ENCODE data around the gene BNC2. TPM values are rescaled to one million over a fixed set of nuclear protein-coding genes. Genes with fewer than 3 reads are reported as not detected.

BNC2 gene
- total RNA-seq, 6 experiments from 2014 or later, result 19.0 to 28.7 (median 25.4) TPM

DNA sequence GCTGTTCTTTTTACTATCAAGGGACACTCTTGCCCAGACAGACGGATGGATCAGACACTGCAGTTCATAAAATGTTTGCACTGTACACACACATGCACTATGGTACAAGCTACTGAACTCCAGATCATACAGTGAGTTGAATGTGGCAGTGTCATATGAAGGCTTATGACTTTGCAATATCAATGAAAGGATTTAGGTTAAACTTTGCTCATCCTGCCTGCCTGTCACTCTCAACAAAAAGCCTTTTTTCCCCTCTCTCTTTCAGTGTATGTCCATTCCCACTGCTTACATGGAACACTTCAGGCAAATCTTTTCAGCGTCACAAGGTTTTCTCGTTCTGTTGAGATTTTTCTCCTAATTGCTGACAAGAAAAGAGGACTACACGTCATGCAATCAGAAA, 97.4 kb downstream of the BNC2 start:
- H3K27me3 Mint-ChIP-seq (ENCODE audit: insufficient read depth), result no peaks in the 10 kb centered on the region; the same call in 1 of the 2 replicates
- no peak overlapping the region for H3K27ac Mint-ChIP-seq
- TF ChIP-seq, protein P1, sequence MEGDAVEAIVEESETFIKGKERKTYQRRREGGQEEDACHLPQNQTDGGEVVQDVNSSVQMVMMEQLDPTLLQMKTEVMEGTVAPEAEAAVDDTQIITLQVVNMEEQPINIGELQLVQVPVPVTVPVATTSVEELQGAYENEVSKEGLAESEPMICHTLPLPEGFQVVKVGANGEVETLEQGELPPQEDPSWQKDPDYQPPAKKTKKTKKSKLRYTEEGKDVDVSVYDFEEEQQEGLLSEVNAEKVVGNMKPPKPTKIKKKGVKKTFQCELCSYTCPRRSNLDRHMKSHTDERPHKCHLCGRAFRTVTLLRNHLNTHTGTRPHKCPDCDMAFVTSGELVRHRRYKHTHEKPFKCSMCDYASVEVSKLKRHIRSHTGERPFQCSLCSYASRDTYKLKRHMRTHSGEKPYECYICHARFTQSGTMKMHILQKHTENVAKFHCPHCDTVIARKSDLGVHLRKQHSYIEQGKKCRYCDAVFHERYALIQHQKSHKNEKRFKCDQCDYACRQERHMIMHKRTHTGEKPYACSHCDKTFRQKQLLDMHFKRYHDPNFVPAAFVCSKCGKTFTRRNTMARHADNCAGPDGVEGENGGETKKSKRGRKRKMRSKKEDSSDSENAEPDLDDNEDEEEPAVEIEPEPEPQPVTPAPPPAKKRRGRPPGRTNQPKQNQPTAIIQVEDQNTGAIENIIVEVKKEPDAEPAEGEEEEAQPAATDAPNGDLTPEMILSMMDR (IDR thresholded peaks at IDR 0.05), result no peak
- no peaks in the 10 kb centered on the region for H3K36me3 Mint-ChIP-seq (ENCODE audit: low read depth)
- no peaks in the 10 kb centered on the region for H3K9me3 Mint-ChIP-seq
- DNase-seq, result no peak
- peaks cover 4% of the 10 kb centered on the region for H3K4me1 Mint-ChIP-seq (ENCODE audit: low read depth)
- H3K4me3 Mint-ChIP-seq, result no peak overlapping the region

DNA sequence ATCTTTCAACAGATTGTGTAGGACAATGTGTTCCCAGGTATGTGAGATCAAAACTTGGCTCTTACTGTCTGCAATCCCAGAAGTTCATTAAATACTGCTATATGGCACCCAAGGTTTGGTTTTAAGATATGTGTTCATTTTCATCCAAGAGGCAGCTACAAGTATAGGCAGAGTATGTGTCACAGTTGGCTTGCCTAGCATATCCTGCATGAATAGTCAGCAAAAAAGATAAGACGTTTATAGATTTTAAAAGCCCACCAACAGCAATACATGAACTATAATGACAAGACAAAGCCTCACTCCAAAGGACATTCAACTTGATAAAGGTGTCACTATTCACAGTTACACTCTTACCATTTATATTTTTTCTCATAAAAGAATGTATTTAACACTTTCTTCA, 99.1 kb downstream of the BNC2 start:
- H3K4me1 Mint-ChIP-seq (ENCODE audit: low read depth), result no peaks in the 10 kb centered on the region
- H3K4me3 Mint-ChIP-seq, result no peak overlapping the region
- H3K27me3 Mint-ChIP-seq (ENCODE audit: insufficient read depth), result no peaks in the 10 kb centered on the region; the same call in 1 of the 2 replicates
- no peaks in the 10 kb centered on the region for H3K9me3 Mint-ChIP-seq
- TF ChIP-seq, protein P1 (IDR thresholded peaks at IDR 0.05), result no peak
- no peaks in the 10 kb centered on the region for H3K36me3 Mint-ChIP-seq (ENCODE audit: low read depth)
- H3K27ac Mint-ChIP-seq, result no peak overlapping the region
- DNase-seq, result no peak

DNA sequence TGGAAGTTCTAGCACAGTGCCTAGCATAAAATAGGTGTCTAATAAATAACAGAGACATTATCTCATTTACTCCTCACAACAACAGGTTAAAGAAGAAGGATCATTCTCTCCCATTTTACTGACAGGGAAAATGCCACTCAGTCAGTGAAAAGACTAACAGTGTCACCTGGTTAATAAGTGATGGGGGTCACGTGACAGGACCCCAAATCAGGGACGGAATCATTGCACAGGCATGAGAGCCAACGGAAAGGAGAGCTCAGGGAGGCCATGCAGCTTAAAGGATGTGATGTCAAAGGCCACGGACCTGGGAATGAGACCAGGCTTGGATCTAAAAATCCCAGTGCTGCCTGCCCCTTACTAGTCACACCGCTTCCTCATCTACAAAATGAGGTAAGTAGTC, 101.2 kb downstream of the BNC2 start:
- H3K27me3 Mint-ChIP-seq (ENCODE audit: insufficient read depth), result no peaks in the 10 kb centered on the region; the same call in 1 of the 2 replicates
- TF ChIP-seq, protein P1 (IDR thresholded peaks at IDR 0.05), result no peak

DNA sequence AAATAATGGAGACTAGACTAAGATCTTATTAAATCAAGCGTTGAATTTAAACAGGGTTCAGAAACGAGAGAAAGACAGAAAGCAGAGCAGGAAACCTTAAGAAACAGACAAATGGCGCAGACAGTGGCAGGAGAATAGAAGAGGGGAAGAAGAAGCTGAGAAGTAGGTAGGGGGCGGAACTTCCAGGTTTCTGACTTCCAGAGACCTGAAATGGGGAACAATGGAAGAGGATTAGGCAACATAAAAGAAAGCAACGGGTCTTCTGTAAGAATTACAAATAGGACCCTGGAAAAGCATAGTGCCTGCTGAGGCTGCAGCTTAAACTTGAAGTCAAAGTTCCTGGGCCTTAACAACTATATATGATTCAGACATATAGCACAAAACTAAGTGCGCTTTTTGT, 101.7 kb downstream of the BNC2 start:
- TF ChIP-seq, protein P1 (IDR thresholded peaks at IDR 0.05), result no peak
- Mint-ChIP-seq H3K4me1 (ENCODE audit: low read depth) (peaks cover 2% of the 10 kb centered on the region; the same call in 1 of the 2 replicates), H3K4me3 (no peak overlapping the region), H3K9me3 (no peaks in the 10 kb centered on the region), H3K36me3 (ENCODE audit: low read depth) (no peaks in the 10 kb centered on the region), H3K27me3 (ENCODE audit: insufficient read depth) (no peaks in the 10 kb centered on the region; the same call in 1 of the 2 replicates), H3K27ac (no peak overlapping the region)
- no peak for DNase-seq

More for the DNA sequence above, 101.2 kb downstream of the BNC2 start:
- DNase-seq, result no peak
- Mint-ChIP-seq H3K27ac (no peak overlapping the region), H3K4me3 (no peak overlapping the region), H3K9me3 (no peaks in the 10 kb centered on the region), H3K36me3 (ENCODE audit: low read depth) (no peaks in the 10 kb centered on the region), H3K4me1 (ENCODE audit: low read depth) (no peaks in the 10 kb centered on the region)

DNA sequence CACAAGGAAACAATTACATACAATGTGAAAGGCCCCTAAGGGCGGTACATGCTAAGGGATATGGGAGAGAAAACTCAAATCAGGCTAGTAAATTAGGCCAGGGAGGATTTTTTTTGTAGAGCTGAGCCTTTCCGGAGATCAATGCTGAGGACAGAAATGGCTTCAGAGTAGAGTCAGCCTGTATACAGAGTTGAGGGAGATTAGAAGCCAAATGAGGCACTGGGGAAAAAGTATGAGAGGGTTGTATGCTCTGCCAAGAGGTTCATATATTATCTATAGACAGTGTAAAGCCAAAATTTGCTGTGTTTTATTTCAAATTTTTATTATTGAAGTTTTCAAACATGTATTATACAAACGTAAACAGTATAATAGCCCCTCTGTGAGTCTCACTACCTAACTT, 103.1 kb downstream of the BNC2 start:
- DNase-seq, result no peak
- H3K4me3 Mint-ChIP-seq, result no peak overlapping the region
- H3K27me3 Mint-ChIP-seq (ENCODE audit: insufficient read depth), result no peaks in the 10 kb centered on the region; the same call in 1 of the 2 replicates
- TF ChIP-seq, protein P1 (IDR thresholded peaks at IDR 0.05), result no peak
- H3K36me3 Mint-ChIP-seq (ENCODE audit: low read depth), result no peaks in the 10 kb centered on the region
- H3K9me3 Mint-ChIP-seq, result no peaks in the 10 kb centered on the region
- H3K4me1 Mint-ChIP-seq (ENCODE audit: low read depth), result peaks cover 8% of the 10 kb centered on the region; the same call in 1 of the 2 replicates
- no peak overlapping the region for H3K27ac Mint-ChIP-seq

DNA sequence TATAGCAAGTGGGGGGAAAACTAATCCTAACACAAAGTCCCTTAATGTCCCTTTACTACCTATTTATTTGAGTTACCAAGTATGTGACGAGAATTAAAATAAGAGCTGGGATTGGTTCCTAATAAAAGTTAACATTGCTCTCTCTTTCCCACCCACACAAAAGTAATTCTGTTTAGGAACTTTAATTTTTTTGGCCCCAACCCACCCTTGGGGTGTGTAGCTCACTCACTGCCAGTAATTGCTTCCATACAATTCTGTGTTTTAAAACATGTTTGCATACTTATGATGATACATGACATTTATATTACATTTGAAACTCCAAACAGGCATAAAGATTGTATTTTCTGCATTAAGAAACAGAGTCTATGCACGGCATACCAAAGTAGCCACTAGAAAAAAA, 106.5 kb downstream of the BNC2 start:
- Mint-ChIP-seq H3K36me3 (ENCODE audit: low read depth) (no peaks in the 10 kb centered on the region), H3K4me3 (no peak overlapping the region), H3K27ac (no peak overlapping the region), H3K4me1 (ENCODE audit: low read depth) (peaks cover 8% of the 10 kb centered on the region; the same call in 1 of the 2 replicates), H3K27me3 (ENCODE audit: insufficient read depth) (no peaks in the 10 kb centered on the region; the same call in 1 of the 2 replicates), H3K9me3 (no peaks in the 10 kb centered on the region)
- TF ChIP-seq, protein P1 (IDR thresholded peaks at IDR 0.05), result no peak
- no peak for DNase-seq
